HPDE6-E6E7 (cell line): ENCODE measurements around the gene RLN2.
"Not testable (repeated sequence)": the region's sequence is repeated elsewhere in the genome, so short reads cannot be mapped to it uniquely, and the experiment has no call there.

Experiments used
- DNase-seq: peaks from one replicate; pipeline ENCODE4 v3.0.0; 2011; ENCODE audit warnings: missing footprints; ENCODE audit errors: extremely low spot score

Gene RLN2

DNA sequence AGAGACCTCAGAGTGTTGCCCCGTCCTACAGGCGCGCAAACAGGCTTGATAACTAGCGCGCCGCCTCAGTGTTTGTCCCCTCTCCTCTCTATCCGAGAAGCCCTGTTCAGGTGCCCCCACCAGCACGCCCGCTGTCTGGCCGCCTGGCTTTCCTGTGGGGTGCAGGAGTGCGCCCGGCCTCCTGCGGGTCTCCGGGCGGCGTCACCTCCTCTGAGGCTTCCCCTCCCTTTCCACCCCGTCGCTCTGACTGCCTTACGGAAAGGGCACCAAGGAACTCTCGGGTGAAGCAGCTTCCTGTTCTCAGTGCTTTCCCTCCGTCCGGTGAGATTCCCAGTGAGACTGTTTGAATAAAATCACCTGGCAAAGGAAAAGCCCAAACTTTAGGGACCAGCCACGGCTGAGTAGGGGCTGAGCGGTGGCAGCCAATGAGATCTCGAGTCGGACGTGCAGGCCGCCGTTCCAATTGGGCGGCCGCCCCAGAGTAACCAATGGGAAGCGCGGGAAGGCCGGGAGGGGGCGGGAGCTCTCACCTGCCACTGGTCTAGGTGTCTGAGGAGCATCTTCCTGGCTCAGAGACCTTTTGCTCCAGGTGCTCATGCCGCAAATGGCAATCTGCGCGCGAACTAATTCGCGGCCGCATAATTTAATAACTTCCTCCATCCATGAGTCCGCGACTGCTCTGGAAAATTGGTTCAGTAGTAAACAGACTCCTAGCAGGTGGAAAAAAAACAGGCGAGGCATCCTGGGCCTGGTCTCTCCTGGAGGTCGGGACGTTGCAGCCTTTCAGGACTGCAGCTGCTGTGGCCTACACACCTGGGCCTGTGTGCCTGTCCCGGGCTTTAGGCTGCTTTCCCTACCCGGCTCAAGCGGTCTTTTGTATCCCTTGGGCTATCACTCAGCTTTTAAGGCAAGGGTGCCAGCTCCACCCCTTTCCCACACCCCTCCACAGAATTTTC lies at the start of gene RLN2:
RLN2 (minus strand) TSS at position 877 of the 956 bp plus-strand sequence; CDS start at position 741, 136 bp downstream.
- DNase-seq, result not testable (repeated sequence)

- DNase-seq, result no peak
Observed at GRCh38 chr9:5354184-5354583, 49.7 kb upstream of the RLN2 start.

DNA sequence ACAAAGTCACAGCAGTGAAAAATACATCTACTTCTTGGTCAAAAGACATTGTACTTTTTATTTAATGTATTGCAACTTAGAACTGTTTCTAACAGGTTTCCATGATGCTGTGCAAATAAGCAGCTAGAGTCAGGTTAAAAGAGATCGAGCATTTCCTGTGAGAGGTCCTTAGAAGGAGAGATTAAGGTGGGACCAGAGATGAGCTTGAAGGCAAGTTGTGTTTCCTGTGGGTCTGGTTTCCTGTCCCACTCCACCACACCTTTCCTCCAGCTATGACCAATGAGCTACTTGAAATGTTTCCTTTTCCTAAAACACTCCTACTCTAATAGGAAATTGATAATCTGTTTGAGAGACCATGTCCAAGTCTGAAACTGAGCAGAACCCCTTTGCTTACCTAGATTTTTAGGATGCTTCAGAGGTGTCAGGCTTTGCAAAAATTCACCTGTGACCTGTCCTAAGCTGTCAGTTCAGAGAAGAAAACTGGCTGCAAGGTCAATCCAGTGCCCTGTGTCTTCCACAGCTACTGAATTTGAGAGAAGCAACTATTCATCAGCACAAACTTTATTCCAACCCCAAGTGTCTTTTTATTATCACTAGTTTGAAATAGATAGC lies 48.2 kb upstream of the RLN2 start:
- no peak for DNase-seq

DNA sequence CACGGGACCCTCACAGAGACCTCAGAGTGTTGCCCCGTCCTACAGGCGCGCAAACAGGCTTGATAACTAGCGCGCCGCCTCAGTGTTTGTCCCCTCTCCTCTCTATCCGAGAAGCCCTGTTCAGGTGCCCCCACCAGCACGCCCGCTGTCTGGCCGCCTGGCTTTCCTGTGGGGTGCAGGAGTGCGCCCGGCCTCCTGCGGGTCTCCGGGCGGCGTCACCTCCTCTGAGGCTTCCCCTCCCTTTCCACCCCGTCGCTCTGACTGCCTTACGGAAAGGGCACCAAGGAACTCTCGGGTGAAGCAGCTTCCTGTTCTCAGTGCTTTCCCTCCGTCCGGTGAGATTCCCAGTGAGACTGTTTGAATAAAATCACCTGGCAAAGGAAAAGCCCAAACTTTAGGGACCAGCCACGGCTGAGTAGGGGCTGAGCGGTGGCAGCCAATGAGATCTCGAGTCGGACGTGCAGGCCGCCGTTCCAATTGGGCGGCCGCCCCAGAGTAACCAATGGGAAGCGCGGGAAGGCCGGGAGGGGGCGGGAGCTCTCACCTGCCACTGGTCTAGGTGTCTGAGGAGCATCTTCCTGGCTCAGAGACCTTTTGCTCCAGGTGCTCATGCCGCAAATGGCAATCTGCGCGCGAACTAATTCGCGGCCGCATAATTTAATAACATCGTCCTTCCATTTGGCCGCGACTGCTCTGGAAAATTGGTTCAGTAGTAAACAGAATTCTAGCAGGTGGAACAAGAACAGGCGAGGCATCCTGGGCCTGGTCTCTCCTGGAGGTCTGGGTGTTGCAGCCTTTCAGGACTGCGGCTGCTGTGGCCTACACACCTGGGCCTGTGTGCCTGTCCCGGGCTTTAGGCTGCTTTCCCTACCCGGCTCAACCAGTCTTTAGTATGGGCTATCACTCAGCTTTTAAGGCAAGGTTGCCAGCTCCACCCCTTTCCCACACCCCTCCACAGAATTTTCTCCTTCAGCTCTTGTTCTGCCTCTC lies 34.8 kb upstream of the RLN2 start, which contains the start of gene RLN1:
RLN1 (minus strand) TSS at position 885 of the 990 bp plus-strand sequence; CDS start at position 755, 130 bp downstream.
- DNase-seq, result not testable (repeated sequence)

DNA sequence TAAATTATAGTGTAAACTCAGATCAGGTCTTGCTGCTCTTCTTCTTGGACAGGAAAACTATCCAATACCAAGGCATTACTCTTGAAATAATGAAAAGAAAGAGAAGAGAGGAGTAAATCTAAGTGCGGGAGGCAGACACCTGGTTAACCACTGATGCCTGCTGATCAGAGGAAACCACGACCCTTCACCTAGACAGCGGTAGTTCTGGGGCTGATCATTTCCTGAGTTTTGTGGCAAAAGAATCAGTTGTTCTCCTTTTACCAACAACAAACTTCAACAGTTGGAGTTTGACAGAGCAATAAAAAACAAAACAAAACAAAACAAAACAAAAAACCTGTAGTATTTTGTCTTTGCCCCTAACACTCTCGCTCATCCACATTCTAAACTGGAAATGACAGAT lies 32.2 kb upstream of the RLN2 start:
- no peak for DNase-seq

DNA sequence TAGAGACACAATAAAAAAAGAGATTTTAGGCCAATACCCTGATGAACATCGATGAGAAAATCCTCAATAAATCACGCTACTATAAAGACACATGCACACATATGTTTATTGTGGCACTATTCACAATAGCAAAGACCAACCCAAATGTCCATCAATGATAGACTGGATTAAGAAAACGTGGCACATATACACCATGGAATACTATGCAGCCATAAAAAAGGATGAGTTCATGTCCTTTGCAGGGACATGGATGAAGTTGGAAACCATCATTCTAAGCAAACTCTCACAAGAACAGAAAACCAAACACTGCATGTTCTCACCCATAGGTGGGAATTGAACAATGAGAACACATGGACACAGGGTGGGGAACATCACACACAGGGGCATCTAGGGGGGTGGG lies 26.8 kb upstream of the RLN2 start:
- not testable (repeated sequence) for DNase-seq

GRCh38 chr9:5326893-5327548 lies 22.5 kb upstream of the RLN2 start:
- no peak for DNase-seq

DNA sequence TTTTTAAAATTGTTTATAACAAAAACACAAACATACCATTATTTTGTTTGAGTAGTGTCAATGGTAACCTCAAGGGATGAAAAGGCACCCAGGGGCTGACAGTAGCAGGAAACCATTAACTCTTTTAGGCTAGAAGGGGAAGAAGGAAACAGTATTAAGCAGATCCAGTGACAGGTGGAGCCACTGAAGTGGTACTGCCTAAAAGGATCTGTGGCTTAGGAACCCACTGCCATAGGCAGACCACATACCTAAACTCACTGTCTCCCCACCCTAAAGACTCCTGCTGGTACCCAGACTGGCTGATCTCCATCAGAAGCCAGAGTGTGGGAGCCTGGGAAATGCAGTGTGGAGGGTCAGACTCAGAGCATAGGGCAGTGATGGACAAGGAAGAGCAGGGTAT lies 21.7 kb upstream of the RLN2 start:
- DNase-seq, result no peak

- not testable (repeated sequence) for DNase-seq
Observed at GRCh38 chr9:5321601-5322000, 17.1 kb upstream of the RLN2 start.

- DNase-seq, result no peak
Observed at GRCh38 chr9:5321058-5321457, 16.5 kb upstream of the RLN2 start.

DNA sequence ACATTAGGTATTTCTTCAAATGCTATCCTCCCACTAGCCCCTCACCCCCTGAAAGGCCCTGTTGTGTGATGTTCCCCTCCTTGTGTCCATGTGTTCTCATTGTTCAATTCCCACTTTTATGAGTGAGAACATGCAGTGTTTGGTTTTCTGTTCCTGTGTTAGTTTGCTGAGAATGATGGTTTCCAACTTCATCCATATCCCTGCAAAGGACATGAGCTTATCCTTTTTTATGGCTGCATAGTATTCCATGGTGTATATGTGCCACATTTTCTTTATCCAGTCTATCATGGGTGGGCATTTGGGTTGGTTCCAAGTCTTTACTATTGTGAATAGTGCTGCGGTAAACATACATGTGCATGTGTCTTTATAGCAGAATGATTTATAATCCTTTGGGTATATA lies 11.9 kb upstream of the RLN2 start:
- DNase-seq, result not testable (repeated sequence)

DNA sequence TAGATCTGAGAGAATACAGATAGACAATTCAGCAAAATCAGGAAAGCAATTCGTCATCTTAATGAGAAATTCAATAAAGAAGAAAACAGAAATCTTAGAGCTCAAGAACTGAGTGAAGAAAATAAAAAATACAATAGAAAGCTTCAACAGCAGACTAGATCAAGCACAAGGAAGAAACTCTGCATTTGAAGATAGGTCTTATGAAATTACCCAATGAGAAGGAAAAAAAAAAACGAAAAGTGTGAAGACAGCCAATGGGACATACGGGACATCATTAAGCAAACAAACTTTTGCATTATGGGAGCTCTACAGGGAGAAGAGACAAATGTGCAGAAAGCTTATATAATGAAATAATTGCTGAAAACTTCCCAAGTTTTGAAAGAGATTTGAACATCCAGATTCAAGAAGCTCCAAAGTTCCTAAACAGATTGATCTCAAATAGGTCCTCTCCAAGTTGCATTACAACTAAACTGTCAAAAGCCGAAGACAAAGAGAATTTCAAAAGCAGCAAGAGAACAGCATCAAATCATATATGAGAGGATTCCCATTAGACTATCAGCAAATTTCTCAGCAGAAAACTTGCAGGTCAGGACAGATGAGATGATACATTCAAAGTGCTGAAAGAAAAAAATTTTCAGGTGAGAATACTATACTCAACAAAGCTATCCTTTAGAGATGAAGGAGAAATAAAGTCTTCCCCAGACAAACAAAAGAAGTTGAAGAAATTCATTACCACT lies 10.8 kb upstream of the RLN2 start:
- no peak for DNase-seq

- DNase-seq, result no peak
Observed at GRCh38 chr9:5310851-5311250, 6.3 kb upstream of the RLN2 start.

GRCh38 chr9:5305741-5306140 lies 1.2 kb upstream of the RLN2 start:
- DNase-seq, result no peak

- no peak for DNase-seq
Observed at GRCh38 chr9:5301544-5301943, 3.0 kb downstream of the RLN2 start.

- no peak for DNase-seq
Observed at GRCh38 chr9:5292141-5292540, 12.4 kb downstream of the RLN2 start.

DNA sequence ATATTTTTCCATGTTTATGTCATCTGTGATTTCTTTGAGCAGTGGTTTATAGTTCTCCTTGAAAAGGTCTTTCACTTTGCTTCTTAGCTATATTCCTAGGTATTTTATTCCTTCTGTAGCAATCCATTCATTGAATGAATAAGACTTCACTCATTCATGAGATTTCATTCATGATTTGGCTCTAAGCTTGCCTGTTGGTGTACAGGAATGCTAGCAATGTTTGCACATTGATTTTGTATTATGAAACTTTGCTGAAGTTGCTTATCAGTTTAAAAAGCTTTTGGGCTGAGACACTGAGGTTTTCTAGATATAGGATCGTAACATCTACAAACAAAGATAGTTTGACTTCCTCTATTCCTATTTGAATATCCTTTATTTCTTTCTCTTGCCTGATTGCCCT lies 15.9 kb downstream of the RLN2 start:
- no peak for DNase-seq

- no peak for DNase-seq
Observed at GRCh38 chr9:5286262-5286661, 18.3 kb downstream of the RLN2 start.

GRCh38 chr9:5278486-5278885 lies 26.0 kb downstream of the RLN2 start:
- DNase-seq, result no peak

GRCh38 chr9:5274770-5275169 lies 29.7 kb downstream of the RLN2 start:
- no peak for DNase-seq
